HepG2 (cell line): ENCODE measurements around the gene EXOC3L2. TPM values are rescaled to one million over a fixed set of nuclear protein-coding genes. Genes with fewer than 3 reads are reported as not detected.

Source experiments
- HOXA3 ChIP-seq: sonication (generic); formaldehyde crosslinking; IDR thresholded peaks from 2 replicates; pipeline ENCODE4 v1.5.0; 2020; ENCODE audit warnings: missing genetic modification reagents
- KLF9 ChIP-seq: IDR thresholded peaks from 2 replicates; pipeline ENCODE4 v1.6.1; 2016; ENCODE audit warnings: low read depth
- POGZ ChIP-seq: sonication (generic); formaldehyde crosslinking; IDR thresholded peaks from 2 replicates; pipeline ENCODE4 v1.4.0; 2020; ENCODE audit warnings: mild to moderate bottlenecking, missing genetic modification reagents
- ZNF530 ChIP-seq: sonication (generic); formaldehyde crosslinking; IDR thresholded peaks from 2 replicates; pipeline ENCODE4 v1.5.0; 2020; ENCODE audit warnings: low read depth, mild to moderate bottlenecking, missing genetic modification reagents
- ZNF598 ChIP-seq: sonication (generic); formaldehyde crosslinking; IDR thresholded peaks from 2 replicates; pipeline ENCODE4 v1.5.1; 2020; ENCODE audit warnings: mild to moderate bottlenecking, missing genetic modification reagents, borderline replicate concordance
- ZNF749 ChIP-seq: sonication (generic); formaldehyde crosslinking; IDR thresholded peaks from 2 replicates; pipeline ENCODE4 v1.8.0; 2022; ENCODE audit warnings: mild to moderate bottlenecking, missing genetic modification reagents, moderate library complexity, borderline replicate concordance
- polyA plus RNA-seq, 8 experiments: library from polyadenylated mRNA; depleted of rRNA in 3 of 8; stranded (reverse) in 7 of 8; unstranded in 1 of 8; fragments of >200 nt; fragmentation: Illumina TruSeq in 4 of 8; extraction: Trizol in 4 of 8; gene quantifications; 2 replicates each; pipeline versions ENCODE4 v1.2.1 to v1.2.3, GENCODE V29; 2011 to 2016; ENCODE audit warnings: low read depth in 4 of 8, missing spikeins in 1 of 8, mixed read lengths in 1 of 8; ENCODE audit not compliant: insufficient read depth in 1 of 8
- total RNA-seq, 5 experiments: library from RNA; depleted of rRNA; stranded (reverse); fragments of >200 nt; fragmentation: Illumina TruSeq; extraction: Trizol; gene quantifications; 2 replicates each; pipeline ENCODE4 v1.2.3, GENCODE V29; 2016; ENCODE audit warnings: low read depth in 1 of 5
- TF ChIP-seq, protein P1 (sequence below): sonication (generic); formaldehyde crosslinking; IDR thresholded peaks from 2 replicates; pipeline ENCODE4 v1.5.1; 2020; ENCODE audit warnings: missing genetic modification reagents, mild to moderate bottlenecking, borderline replicate concordance
- TF ChIP-seq, protein P2 (sequence below): sonication (generic); formaldehyde crosslinking; IDR thresholded peaks from 2 replicates; pipeline ENCODE4 v1.5.0; 2020; ENCODE audit warnings: missing genetic modification reagents
- TF ChIP-seq, protein P3 (sequence below): sonication (generic); formaldehyde crosslinking; IDR thresholded peaks from 2 replicates; pipeline ENCODE4 v1.8.0; 2022; ENCODE audit warnings: missing genetic modification reagents, mild to moderate bottlenecking, borderline replicate concordance
- TF ChIP-seq, protein P4 (sequence below): sonication (generic); formaldehyde crosslinking; IDR thresholded peaks from 2 replicates; pipeline ENCODE4 v1.8.1; 2023; ENCODE audit warnings: mild to moderate bottlenecking, moderate library complexity, missing genetic modification reagents
- TF ChIP-seq, protein P5 (sequence below): sonication (generic); formaldehyde crosslinking; IDR thresholded peaks from 2 replicates; pipeline ENCODE4 v1.4.0; 2020; ENCODE audit warnings: missing genetic modification reagents, borderline replicate concordance

The EXOC3L2 gene
- total and polyA plus RNA-seq, 2 of the 13 experiments (the other 11 are each of a cell fraction or from before 2014, with no cell fraction given), result 0.21 TPM; not detected in 1

DNA sequence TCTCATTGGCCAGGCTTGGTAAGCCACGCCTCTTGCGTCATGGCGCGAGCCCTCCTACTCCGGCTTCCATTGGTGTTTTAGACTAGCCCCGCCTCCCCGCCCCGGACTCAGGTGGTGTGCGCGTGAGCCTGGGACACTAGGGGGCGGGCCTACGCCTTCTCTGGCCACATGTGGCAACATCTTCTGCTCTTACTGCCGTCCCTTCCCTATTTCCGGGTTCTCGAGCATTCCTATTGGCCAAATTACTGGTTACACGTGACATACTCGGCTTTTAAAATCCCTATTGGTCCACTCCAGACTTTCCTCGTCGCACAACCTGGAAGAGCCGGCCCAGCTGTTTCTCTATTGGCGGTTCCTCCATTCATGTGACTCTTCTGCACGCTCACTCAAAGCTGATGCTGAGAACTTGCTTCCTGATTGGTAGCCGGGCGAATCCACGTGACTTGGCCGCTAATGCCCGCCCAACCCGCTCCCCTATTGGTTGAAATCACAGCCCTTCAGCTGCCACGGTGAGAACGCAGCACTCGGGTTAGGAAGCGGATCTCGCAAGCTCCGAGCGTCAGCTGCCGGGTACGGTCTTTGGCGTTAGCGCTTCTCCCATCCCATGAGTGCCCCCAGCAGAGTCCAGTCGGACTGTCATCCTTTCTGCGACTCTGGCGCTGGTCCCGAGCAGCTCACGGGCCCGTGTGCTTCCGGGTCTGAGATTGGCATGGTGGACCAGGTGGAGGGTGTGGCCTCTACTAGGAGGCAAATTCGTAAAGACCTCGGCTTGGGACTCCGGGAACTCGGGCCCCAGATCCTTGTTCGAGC lies 66.7 kb downstream of the EXOC3L2 start, which contains the start of gene BLOC1S3 (continued):
- TF ChIP-seq, protein P1, sequence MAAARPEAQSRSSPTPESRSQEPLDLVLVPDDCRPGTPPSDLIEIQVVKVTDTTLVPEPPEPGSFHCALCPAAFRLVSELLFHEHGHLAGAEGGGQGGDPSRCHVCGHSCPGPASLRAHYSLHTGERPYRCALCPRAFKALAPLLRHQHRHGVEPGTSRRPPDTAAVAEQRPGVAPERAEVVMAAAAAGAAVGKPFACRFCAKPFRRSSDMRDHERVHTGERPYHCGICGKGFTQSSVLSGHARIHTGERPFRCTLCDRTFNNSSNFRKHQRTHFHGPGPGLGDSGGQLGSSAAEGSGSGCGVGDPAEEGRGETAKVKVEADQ (CRISPR knock-in tag), result peak; percentile 68
- TF ChIP-seq POGZ (CRISPR knock-in tag), result peak; percentile 41; the same call in 1 of the 2 replicates
- TF ChIP-seq ZNF598 (CRISPR knock-in tag), result 0 out of 2 replicates have a peak, but pooled peaks have one; percentile 50
- TF ChIP-seq, protein P2, sequence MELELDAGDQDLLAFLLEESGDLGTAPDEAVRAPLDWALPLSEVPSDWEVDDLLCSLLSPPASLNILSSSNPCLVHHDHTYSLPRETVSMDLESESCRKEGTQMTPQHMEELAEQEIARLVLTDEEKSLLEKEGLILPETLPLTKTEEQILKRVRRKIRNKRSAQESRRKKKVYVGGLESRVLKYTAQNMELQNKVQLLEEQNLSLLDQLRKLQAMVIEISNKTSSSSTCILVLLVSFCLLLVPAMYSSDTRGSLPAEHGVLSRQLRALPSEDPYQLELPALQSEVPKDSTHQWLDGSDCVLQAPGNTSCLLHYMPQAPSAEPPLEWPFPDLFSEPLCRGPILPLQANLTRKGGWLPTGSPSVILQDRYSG (CRISPR knock-in tag), result no peak; the same call in 1 of the 2 replicates
- TF ChIP-seq HOXA3 (CRISPR knock-in tag), result peak; percentile 73
- TF ChIP-seq, protein P3, sequence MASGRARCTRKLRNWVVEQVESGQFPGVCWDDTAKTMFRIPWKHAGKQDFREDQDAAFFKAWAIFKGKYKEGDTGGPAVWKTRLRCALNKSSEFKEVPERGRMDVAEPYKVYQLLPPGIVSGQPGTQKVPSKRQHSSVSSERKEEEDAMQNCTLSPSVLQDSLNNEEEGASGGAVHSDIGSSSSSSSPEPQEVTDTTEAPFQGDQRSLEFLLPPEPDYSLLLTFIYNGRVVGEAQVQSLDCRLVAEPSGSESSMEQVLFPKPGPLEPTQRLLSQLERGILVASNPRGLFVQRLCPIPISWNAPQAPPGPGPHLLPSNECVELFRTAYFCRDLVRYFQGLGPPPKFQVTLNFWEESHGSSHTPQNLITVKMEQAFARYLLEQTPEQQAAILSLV (CRISPR knock-in tag), result 0 out of 2 replicates have a peak, but pooled peaks have one; percentile 32
- no peak for TF ChIP-seq ZNF530 (CRISPR knock-in tag)
- TF ChIP-seq KLF9, result 0 out of 2 replicates have a peak, but pooled peaks have one; percentile 15
- TF ChIP-seq, protein P4, sequence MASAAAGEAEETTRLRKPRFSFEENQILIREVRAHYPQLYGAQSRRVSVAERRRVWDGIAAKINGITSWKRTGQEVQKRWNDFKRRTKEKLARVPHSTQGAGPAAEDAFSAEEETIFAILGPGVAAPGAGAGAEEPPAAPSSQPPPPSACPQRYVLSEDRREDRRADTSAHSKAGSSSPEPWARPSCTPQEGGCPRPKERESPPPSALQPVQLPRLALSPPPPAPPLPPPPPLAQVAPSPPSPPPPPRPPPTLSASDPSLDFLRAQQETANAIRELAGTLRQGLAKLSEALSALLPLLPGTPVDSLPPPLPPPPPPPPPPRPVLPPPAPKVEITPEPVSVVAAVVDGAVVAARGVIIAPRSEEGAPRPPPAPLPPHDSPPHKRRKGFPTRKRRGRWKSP (CRISPR knock-in tag), result peak; percentile 29
- no peak for TF ChIP-seq ZNF749 (CRISPR knock-in tag)
- TF ChIP-seq, protein P5, sequence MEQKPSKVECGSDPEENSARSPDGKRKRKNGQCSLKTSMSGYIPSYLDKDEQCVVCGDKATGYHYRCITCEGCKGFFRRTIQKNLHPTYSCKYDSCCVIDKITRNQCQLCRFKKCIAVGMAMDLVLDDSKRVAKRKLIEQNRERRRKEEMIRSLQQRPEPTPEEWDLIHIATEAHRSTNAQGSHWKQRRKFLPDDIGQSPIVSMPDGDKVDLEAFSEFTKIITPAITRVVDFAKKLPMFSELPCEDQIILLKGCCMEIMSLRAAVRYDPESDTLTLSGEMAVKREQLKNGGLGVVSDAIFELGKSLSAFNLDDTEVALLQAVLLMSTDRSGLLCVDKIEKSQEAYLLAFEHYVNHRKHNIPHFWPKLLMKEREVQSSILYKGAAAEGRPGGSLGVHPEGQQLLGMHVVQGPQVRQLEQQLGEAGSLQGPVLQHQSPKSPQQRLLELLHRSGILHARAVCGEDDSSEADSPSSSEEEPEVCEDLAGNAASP, result peak; percentile 38; the same call in 1 of the 2 replicates
